Transverse colon (tissue), 3 donors: ENCODE measurements around the gene AGBL5.

Experiments
- POLR2A ChIP-seq: fragments of 450-650 bp; IDR thresholded peaks from one replicate; pipeline ENCODE4 v1.6.1; 2016; ENCODE audit warnings: antibody characterized with exemption, mild to moderate bottlenecking, moderate library complexity
- TF ChIP-seq, protein P1 (sequence below), 5 experiments: fragments of 200-600 bp in 3 of 5; fragments of 450-650 bp in 2 of 5; sonication (generic) in 3 of 5; IDR thresholded peaks; 1 replicate in 2 of 5; 2 replicates in 3 of 5; pipeline ENCODE4 v1.5.1; 2016 to 2017; ENCODE audit warnings: antibody characterized with exemption in 5 of 5, inconsistent platforms in 3 of 5, mild to moderate bottlenecking in 2 of 5, moderate library complexity in 1 of 5

DNA sequence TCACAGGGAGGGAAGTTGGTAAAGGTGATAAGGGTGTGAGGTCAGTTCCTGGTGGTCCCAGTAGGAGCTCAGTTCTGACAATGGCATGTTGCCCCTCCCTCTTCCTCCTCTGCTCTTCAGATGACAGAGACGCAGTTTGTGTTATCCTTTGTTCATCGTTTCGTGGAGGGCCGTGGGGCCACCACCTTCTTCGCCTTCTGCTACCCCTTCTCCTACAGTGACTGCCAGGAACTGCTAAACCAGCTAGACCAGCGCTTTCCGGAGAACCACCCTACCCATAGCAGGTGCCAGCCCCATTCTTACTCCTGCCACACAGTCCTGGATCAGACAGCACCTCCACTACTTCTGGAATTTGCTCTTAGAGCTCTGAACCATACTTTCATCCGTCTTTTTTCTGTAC lies 2.3 kb downstream of the AGBL5 start:
- TF ChIP-seq, protein P1, sequence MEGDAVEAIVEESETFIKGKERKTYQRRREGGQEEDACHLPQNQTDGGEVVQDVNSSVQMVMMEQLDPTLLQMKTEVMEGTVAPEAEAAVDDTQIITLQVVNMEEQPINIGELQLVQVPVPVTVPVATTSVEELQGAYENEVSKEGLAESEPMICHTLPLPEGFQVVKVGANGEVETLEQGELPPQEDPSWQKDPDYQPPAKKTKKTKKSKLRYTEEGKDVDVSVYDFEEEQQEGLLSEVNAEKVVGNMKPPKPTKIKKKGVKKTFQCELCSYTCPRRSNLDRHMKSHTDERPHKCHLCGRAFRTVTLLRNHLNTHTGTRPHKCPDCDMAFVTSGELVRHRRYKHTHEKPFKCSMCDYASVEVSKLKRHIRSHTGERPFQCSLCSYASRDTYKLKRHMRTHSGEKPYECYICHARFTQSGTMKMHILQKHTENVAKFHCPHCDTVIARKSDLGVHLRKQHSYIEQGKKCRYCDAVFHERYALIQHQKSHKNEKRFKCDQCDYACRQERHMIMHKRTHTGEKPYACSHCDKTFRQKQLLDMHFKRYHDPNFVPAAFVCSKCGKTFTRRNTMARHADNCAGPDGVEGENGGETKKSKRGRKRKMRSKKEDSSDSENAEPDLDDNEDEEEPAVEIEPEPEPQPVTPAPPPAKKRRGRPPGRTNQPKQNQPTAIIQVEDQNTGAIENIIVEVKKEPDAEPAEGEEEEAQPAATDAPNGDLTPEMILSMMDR (IDR thresholded peaks at IDR 0.05): no peak
- TF ChIP-seq POLR2A: no peak
